NOMO-1 treated with DMSO at 0.1 percent for 48 hours (cell line): ENCODE measurements around the gene PALD1.
A peak's percentile ranks its signal among the peaks of the same experiment; 100 is the strongest.
"Not testable (repeated sequence)": the region's sequence is repeated elsewhere in the genome, so short reads cannot be mapped to it uniquely, and the experiment has no call there.

Experiments used
- DNase-seq: peaks from one replicate; lab custom pipeline; 2025; ENCODE audit not compliant: unreplicated experiment; lab: John Stamatoyannopoulos, UW

The PALD1 gene

DNA sequence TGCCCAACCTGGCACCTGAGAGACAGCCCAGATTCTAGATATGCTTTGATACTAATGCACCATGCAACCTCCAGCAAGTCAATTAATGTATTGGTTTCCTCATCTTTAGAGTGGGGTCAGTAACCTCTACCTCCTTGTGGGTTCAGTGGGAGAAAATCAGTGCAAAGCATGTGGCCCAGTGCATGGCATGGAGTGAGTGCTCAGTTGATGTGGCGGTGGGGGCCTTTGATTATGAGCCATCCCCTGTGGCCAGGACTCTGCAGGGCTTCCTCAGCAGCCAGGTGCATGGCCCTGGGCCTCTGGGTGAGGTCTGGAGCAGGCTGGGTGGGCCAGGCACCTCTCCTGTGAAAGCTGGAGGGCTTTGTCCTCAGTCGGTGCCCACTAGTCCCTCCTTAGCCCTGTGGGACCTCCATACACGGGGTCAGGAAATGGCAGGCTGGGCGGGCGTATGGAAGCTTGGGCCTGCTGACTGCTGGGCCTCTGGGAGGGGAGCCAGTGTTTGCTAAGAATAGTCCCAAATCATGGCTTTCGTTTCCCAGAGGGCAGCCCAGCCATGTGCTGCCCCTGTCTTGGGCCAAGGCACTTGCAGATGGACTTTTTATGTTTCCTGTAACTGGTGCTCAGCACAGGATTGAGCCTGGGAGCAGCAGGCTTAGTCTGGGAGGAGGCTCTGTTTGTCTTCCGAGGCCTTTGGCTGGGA is 3.4 kb downstream of the PALD1 start:
- no peak for DNase-seq

- no peak for DNase-seq
These were observed 4.6 kb downstream of the PALD1 start for GRCh38 chr10:70482982-70483760.

- DNase-seq = not testable (repeated sequence)
These were observed 5.3 kb downstream of the PALD1 start for GRCh38 chr10:70483872-70484271.

GRCh38 chr10:70487824-70488223 is 9.3 kb downstream of the PALD1 start:
- DNase-seq = no peak

- DNase-seq = no peak
These were observed 11.6 kb downstream of the PALD1 start for GRCh38 chr10:70490142-70490541.

DNA sequence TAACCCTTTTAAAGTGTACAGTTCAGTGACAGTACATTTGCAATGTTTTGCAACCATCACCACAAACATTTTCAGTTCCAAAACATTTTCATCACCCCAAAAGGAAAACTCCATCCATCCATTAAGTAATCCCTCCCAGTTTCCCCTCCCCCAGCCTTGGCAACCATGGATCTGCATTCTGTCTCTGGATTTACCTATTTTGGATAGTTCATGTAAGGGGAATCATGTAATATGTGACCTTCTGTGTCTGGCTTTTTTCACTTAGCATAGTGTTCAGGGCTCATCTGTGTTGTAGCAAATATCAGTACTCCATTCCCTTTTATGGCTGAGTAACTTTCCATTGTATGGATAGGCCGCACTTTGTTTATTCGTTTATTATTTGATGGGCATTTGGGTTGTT is 13.0 kb downstream of the PALD1 start:
- DNase-seq = no peak

- peak; percentile 86 for DNase-seq
These were observed 14.5 kb downstream of the PALD1 start for GRCh38 chr10:70492786-70493659.

- peak; percentile 44 for DNase-seq
These were observed 15.2 kb downstream of the PALD1 start for GRCh38 chr10:70493660-70494234.

GRCh38 chr10:70494536-70494935 is 16.0 kb downstream of the PALD1 start:
- DNase-seq = peak; percentile 28

- DNase-seq = peak; percentile 72
These were observed 16.4 kb downstream of the PALD1 start for GRCh38 chr10:70494966-70495365.

DNA sequence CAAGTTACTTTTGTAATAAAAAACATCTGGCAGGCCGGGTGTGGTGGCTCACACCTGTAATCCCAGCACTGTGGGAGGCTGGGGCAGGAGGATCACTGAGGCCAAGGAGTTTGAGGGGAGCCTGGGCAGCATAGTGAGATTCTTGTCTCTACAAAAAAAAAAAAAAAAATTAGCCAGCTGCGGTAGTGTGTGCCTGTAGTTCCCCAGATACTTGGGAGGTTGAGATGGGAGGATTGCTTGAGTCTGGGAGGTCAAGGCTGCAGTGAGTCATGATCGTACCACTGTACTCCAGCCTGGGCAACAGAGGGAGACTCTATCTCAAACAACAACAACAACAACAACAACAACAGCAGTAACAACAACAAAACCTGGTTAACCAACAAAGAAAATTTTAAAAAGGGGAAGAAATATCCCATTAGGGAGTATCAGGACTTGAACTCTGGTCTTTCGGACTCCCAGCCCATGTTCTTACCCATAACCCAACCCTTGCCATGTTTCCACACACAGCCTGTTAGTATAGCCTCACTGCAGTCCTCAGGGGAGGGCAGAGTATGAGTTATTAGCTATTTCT is 17.2 kb downstream of the PALD1 start:
- DNase-seq = no peak

- DNase-seq = no peak
These were observed 18.0 kb downstream of the PALD1 start for GRCh38 chr10:70496341-70497119.

GRCh38 chr10:70497120-70497545 is 18.6 kb downstream of the PALD1 start:
- DNase-seq = no peak

DNA sequence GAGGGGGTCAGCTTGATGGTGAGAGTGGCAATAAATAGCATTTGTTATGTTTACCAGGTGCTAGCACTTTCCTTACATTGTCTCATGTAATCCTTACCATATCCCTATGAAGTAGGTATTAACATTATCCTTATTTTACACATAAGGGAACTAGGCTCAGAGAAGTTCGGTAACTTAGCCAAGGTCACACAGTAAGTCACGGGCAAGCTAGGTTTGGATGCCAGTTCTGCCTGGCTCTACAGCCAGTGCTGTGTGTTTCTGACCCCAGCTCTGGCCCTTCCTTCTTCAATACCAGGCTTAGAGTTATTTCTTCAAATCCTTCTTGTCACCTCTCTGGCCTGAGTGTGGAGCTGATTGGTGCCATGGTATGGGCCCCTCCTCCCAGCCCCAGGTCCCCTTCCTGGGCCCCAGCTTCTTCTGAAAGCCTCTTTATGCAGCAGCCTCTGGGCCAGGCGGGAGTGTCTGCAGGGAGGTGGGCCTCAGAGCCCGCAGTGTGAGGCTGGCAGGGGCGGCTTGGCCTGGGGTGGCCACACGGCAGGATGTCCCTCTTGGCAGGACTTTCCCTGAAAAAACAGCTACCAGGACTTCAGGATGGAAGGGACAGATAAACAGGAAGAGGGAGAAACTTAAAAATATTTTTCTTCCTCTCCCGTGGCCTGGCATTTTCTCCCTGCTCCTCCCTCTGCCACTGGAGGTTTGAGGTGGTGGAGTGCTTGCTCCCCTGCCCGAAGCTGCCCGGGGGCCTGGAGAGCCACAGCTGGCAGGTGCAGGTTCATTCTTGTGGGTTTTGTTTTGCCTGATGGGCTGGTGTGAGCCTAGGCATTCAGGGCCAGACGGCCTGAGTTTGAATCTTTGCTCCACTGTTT is 20.6 kb downstream of the PALD1 start:
- DNase-seq = no peak

GRCh38 chr10:70499836-70500167 is 21.2 kb downstream of the PALD1 start:
- DNase-seq = no peak

GRCh38 chr10:70500368-70500767 is 21.8 kb downstream of the PALD1 start:
- no peak for DNase-seq

- DNase-seq = no peak
These were observed 22.3 kb downstream of the PALD1 start for GRCh38 chr10:70500812-70501301.

DNA sequence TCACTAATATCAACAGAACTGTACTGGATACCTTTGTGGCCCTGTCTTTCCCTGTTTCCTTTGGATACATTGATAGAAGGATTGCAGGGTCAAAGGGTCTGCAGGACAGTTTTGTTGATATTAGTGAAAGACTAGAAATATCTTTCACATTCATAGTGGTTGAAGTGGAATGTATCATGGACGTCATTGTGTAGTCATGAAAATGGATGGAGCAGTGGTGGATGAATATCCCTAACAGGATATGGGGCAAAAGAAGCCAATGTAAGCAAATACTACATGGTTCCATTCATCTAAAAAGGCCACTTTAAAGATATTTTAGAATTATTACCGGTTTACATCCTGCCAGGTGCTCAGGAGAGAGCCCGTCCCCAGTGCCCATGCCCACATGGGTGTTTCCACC is 23.8 kb downstream of the PALD1 start:
- no peak for DNase-seq

DNA sequence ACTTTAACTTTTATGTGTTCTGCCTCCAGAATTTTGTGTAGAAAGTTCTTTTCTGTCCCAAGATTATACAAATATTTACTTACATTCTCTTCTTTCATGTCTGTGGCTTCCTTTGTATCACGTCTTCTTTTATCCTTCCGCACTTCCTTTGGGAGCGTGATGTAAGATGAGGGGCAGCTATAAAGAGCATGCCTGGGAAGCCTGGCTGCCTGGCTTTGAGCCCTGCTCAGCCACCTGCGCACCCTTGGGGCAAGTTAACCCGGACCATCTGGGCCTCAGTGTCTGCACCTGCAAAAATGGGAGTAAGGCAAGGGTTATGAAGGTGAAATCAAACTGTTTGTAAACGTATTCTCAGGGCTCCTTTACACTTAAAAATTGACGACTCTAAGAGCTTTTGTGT is 25.2 kb downstream of the PALD1 start:
- no peak for DNase-seq
